ENCODE measurements around the gene BEND5. TPM values are rescaled to one million over a fixed set of nuclear protein-coding genes. Genes with fewer than 3 reads are reported as not detected.

BEND5 gene
- total and polyA plus RNA-seq, 7 experiments from 2014 or later: 3.6 to 12.6 (median 8.7) TPM

- Histone ChIP-seq H3K27me3 (ENCODE audit: control insufficient read depth in 2 of 2, insufficient read depth in 2 of 2, low read length in 2 of 2) (no peaks in the 10 kb centered on the region), H3K4me1 (ENCODE audit: control insufficient read depth in 2 of 2, insufficient read depth in 2 of 2, low read length in 2 of 2) (no peaks in the 10 kb centered on the region), H3K27ac (ENCODE audit: low read depth, low read length) (no peak overlapping the region), H3K4me3 (ENCODE audit: low read length) (no peak overlapping the region), H3K36me3 (ENCODE audit: control insufficient read depth in 2 of 3, insufficient read depth in 3 of 3, low read length in 3 of 3) (peaks cover 0 to 32% (median 4%) of the 10 kb centered on the region in 3 experiments), H3K9me3 (ENCODE audit: control insufficient read depth in 2 of 3, low read length in 3 of 3) (no peaks in the 10 kb centered on the region)
- no peak overlapping the region for H3K27ac Mint-ChIP-seq
- intact Hi-C loops (cut with micrococcal nuclease): no loop called here
- peaks cover 0 to 2% (median 0%) of the 10 kb centered on the region in 5 donors for H3K27me3 Mint-ChIP-seq
- ChIA-PET POLR2A (no interaction called here), CTCF (no interaction called here)
- H3K9me3 Mint-ChIP-seq: no peaks in the 10 kb centered on the region
- H3K4me3 Mint-ChIP-seq: no peak overlapping the region
- ATAC-seq: no peak
- peaks cover 0 to 7% (median 3%) of the 10 kb centered on the region in 7 donors for H3K4me1 Mint-ChIP-seq
- H3K36me3 Mint-ChIP-seq: peaks cover 4 to 26% (median 7%) of the 10 kb centered on the region in 5 donors
- no peak for DNase-seq
These were observed 48.1 kb downstream of the BEND5 start for GRCh38 chr1:48728584-48728983.

GRCh38 chr1:48726557-48727215, 50.0 kb downstream of the BEND5 start:
- no peak overlapping the region for H3K4me3 Mint-ChIP-seq
- ChIA-PET CTCF (no interaction called here), POLR2A (no interaction called here)
- Histone ChIP-seq H3K27me3 (ENCODE audit: control insufficient read depth in 2 of 2, insufficient read depth in 2 of 2, low read length in 2 of 2) (no peaks in the 10 kb centered on the region), H3K4me1 (ENCODE audit: control insufficient read depth in 2 of 2, insufficient read depth in 2 of 2, low read length in 2 of 2) (no peaks in the 10 kb centered on the region), H3K4me3 (ENCODE audit: low read length) (no peak overlapping the region), H3K36me3 (ENCODE audit: control insufficient read depth in 2 of 3, insufficient read depth in 3 of 3, low read length in 3 of 3) (peaks cover 0 to 13% (median 4%) of the 10 kb centered on the region in 3 experiments), H3K27ac (ENCODE audit: low read depth, low read length) (no peak overlapping the region), H3K9me3 (ENCODE audit: control insufficient read depth in 2 of 3, low read length in 3 of 3) (no peaks in the 10 kb centered on the region)
- peaks cover 4 to 26% (median 7%) of the 10 kb centered on the region in 5 donors for H3K36me3 Mint-ChIP-seq
- ATAC-seq (no peak), DNase-seq (no peak)
- peaks cover 0 to 7% (median 3%) of the 10 kb centered on the region in 7 donors for H3K4me1 Mint-ChIP-seq
- H3K27ac Mint-ChIP-seq: no peak overlapping the region
- H3K9me3 Mint-ChIP-seq: no peaks in the 10 kb centered on the region
- intact Hi-C loops (cut with micrococcal nuclease): no loop called here
- H3K27me3 Mint-ChIP-seq: peaks cover 0 to 2% (median 0%) of the 10 kb centered on the region in 5 donors

- Histone ChIP-seq H3K27me3 (ENCODE audit: control insufficient read depth in 2 of 2, insufficient read depth in 2 of 2, low read length in 2 of 2) (no peaks in the 10 kb centered on the region), H3K27ac (ENCODE audit: low read depth, low read length) (no peak overlapping the region), H3K36me3 (ENCODE audit: control insufficient read depth in 2 of 3, insufficient read depth in 3 of 3, low read length in 3 of 3) (peaks cover 0 to 9% (median 4%) of the 10 kb centered on the region in 3 experiments), H3K4me1 (ENCODE audit: control insufficient read depth in 2 of 2, insufficient read depth in 2 of 2, low read length in 2 of 2) (no peaks in the 10 kb centered on the region), H3K4me3 (ENCODE audit: low read length) (no peak overlapping the region), H3K9me3 (ENCODE audit: control insufficient read depth in 2 of 3, low read length in 3 of 3) (no peaks in the 10 kb centered on the region)
- POLR2A ChIA-PET: no interaction called here
- Mint-ChIP-seq H3K27ac (no peak overlapping the region), H3K27me3 (peaks cover 0 to 2% (median 0%) of the 10 kb centered on the region in 5 donors), H3K4me1 (peaks cover 0 to 7% (median 3%) of the 10 kb centered on the region in 7 donors), H3K36me3 (peaks cover 4 to 26% (median 7%) of the 10 kb centered on the region in 5 donors), H3K4me3 (no peak overlapping the region), H3K9me3 (no peaks in the 10 kb centered on the region)
- DNase-seq: no peak
- ATAC-seq: no peak
- CTCF ChIA-PET: no interaction called here
- intact Hi-C loops (cut with micrococcal nuclease): no loop called here
These were observed 50.6 kb downstream of the BEND5 start for GRCh38 chr1:48726139-48726538.

- CTCF ChIA-PET: no interaction called here
- H3K4me1 Mint-ChIP-seq: peaks cover 0 to 7% (median 3%) of the 10 kb centered on the region in 7 donors
- peaks cover 4 to 26% (median 7%) of the 10 kb centered on the region in 5 donors for H3K36me3 Mint-ChIP-seq
- Histone ChIP-seq H3K9me3 (ENCODE audit: control insufficient read depth in 2 of 3, low read length in 3 of 3) (no peaks in the 10 kb centered on the region), H3K36me3 (ENCODE audit: control insufficient read depth in 2 of 3, insufficient read depth in 3 of 3, low read length in 3 of 3) (peaks cover 0 to 9% (median 4%) of the 10 kb centered on the region in 3 experiments), H3K4me1 (ENCODE audit: control insufficient read depth in 2 of 2, insufficient read depth in 2 of 2, low read length in 2 of 2) (no peaks in the 10 kb centered on the region), H3K27ac (ENCODE audit: low read depth, low read length) (no peak overlapping the region), H3K4me3 (ENCODE audit: low read length) (no peak overlapping the region), H3K27me3 (ENCODE audit: control insufficient read depth in 2 of 2, insufficient read depth in 2 of 2, low read length in 2 of 2) (no peaks in the 10 kb centered on the region)
- no peak overlapping the region for H3K4me3 Mint-ChIP-seq
- POLR2A ChIA-PET: no interaction called here
- H3K9me3 Mint-ChIP-seq: no peaks in the 10 kb centered on the region
- ATAC-seq: no peak
- no peak for DNase-seq
- H3K27ac Mint-ChIP-seq: no peak overlapping the region
- intact Hi-C loops (cut with micrococcal nuclease): no loop called here
- H3K27me3 Mint-ChIP-seq: peaks cover 0 to 2% (median 0%) of the 10 kb centered on the region in 5 donors
These were observed 51.2 kb downstream of the BEND5 start for GRCh38 chr1:48725341-48726046.

GRCh38 chr1:48720929-48721328, 55.8 kb downstream of the BEND5 start:
- Histone ChIP-seq H3K27ac (ENCODE audit: low read depth, low read length) (no peak overlapping the region), H3K4me3 (ENCODE audit: low read length) (no peak overlapping the region), H3K27me3 (ENCODE audit: control insufficient read depth in 2 of 2, insufficient read depth in 2 of 2, low read length in 2 of 2) (no peaks in the 10 kb centered on the region), H3K9me3 (ENCODE audit: control insufficient read depth in 2 of 3, low read length in 3 of 3) (no peaks in the 10 kb centered on the region), H3K36me3 (ENCODE audit: control insufficient read depth in 2 of 3, insufficient read depth in 3 of 3, low read length in 3 of 3) (no peaks in the 10 kb centered on the region), H3K4me1 (ENCODE audit: control insufficient read depth in 2 of 2, insufficient read depth in 2 of 2, low read length in 2 of 2) (no peaks in the 10 kb centered on the region)
- H3K27me3 Mint-ChIP-seq: peaks cover 0 to 2% (median 0%) of the 10 kb centered on the region in 5 donors
- peaks cover 0 to 1% (median 0%) of the 10 kb centered on the region in 7 donors for H3K4me1 Mint-ChIP-seq
- no peaks in the 10 kb centered on the region for H3K36me3 Mint-ChIP-seq
- DNase-seq: no peak
- H3K27ac Mint-ChIP-seq: no peak overlapping the region
- intact Hi-C loops (cut with micrococcal nuclease): no loop called here
- CTCF ChIA-PET: no interaction called here
- POLR2A ChIA-PET: no interaction called here
- no peak for ATAC-seq
- H3K9me3 Mint-ChIP-seq: no peaks in the 10 kb centered on the region
- no peak overlapping the region for H3K4me3 Mint-ChIP-seq

GRCh38 chr1:48718705-48719104, 58.0 kb downstream of the BEND5 start:
- intact Hi-C loops (cut with micrococcal nuclease): no loop called here
- Histone ChIP-seq H3K9me3 (ENCODE audit: control insufficient read depth in 2 of 3, low read length in 3 of 3) (no peaks in the 10 kb centered on the region), H3K4me1 (ENCODE audit: control insufficient read depth in 2 of 2, insufficient read depth in 2 of 2, low read length in 2 of 2) (no peaks in the 10 kb centered on the region), H3K36me3 (ENCODE audit: control insufficient read depth in 2 of 3, insufficient read depth in 3 of 3, low read length in 3 of 3) (no peaks in the 10 kb centered on the region), H3K27ac (ENCODE audit: low read depth, low read length) (no peak overlapping the region), H3K27me3 (ENCODE audit: control insufficient read depth in 2 of 2, insufficient read depth in 2 of 2, low read length in 2 of 2) (no peaks in the 10 kb centered on the region), H3K4me3 (ENCODE audit: low read length) (no peak overlapping the region)
- Mint-ChIP-seq H3K36me3 (no peaks in the 10 kb centered on the region), H3K27ac (no peak overlapping the region), H3K4me1 (peaks cover 0 to 1% (median 0%) of the 10 kb centered on the region in 7 donors), H3K9me3 (no peaks in the 10 kb centered on the region), H3K27me3 (peaks cover 0 to under 1% (median 0%) of the 10 kb centered on the region in 5 donors), H3K4me3 (no peak overlapping the region)
- DNase-seq (no peak), ATAC-seq (no peak)
- ChIA-PET POLR2A (no interaction called here), CTCF (no interaction called here)

Data from naive thymus-derived CD4-positive, alpha-beta T cell (primary cell).